HEK293T (cell line): ENCODE data around the gene ZNF835.

Experiments used
- ARNT ChIP-seq: fragments of 450-650 bp; IDR thresholded peaks from 2 replicates; pipeline ENCODE4 v1.6.1; 2017; ENCODE audit warnings: mild to moderate bottlenecking
- BHLHE40 ChIP-seq: fragments of 450-650 bp; IDR thresholded peaks from 2 replicates; pipeline ENCODE4 v1.6.1; 2016; ENCODE audit warnings: mild to moderate bottlenecking, moderate library complexity, borderline replicate concordance
- ELF4 ChIP-seq: fragments of 450-650 bp; IDR thresholded peaks from 2 replicates; pipeline ENCODE4 v1.6.1; 2017; ENCODE audit warnings: antibody characterized with exemption
- FOXA1 ChIP-seq: fragments of 450-650 bp; IDR thresholded peaks from 2 replicates; pipeline ENCODE4 v1.6.1; 2016; ENCODE audit warnings: mild to moderate bottlenecking
- FOXK2 ChIP-seq: fragments of 450-650 bp; IDR thresholded peaks from 2 replicates; pipeline ENCODE4 v1.6.1; 2016; ENCODE audit warnings: mild to moderate bottlenecking
- HDGF ChIP-seq: fragments of 450-650 bp; IDR thresholded peaks from 2 replicates; pipeline ENCODE4 v1.6.1; 2017; ENCODE audit warnings: antibody characterized with exemption, borderline replicate concordance
- NFRKB ChIP-seq: fragments of 450-650 bp; IDR thresholded peaks from 2 replicates; pipeline ENCODE4 v1.6.1; 2016; ENCODE audit warnings: mild to moderate bottlenecking, moderate library complexity
- PKNOX1 ChIP-seq: fragments of 450-650 bp; IDR thresholded peaks from 2 replicates; pipeline ENCODE4 v1.6.1; 2016
- SP1 ChIP-seq: fragments of 450-650 bp; IDR thresholded peaks from 2 replicates; pipeline ENCODE4 v1.6.1; 2017
- SUZ12 ChIP-seq: fragments of 450-650 bp; IDR thresholded peaks from 2 replicates; pipeline ENCODE4 v1.6.1; 2016; ENCODE audit warnings: mild to moderate bottlenecking
- TARDBP ChIP-seq: fragments of 450-650 bp; IDR thresholded peaks from 2 replicates; pipeline ENCODE4 v1.6.1; 2016
- ZNF384 ChIP-seq: fragments of 450-650 bp; IDR thresholded peaks from 2 replicates; pipeline ENCODE4 v1.6.1; 2016

- TF ChIP-seq ELF4: no peak
- no peak for TF ChIP-seq TARDBP
- no peak for TF ChIP-seq FOXK2
- no peak for TF ChIP-seq FOXA1
- TF ChIP-seq BHLHE40: no peak
- TF ChIP-seq PKNOX1: no peak
- TF ChIP-seq SP1: no peak
- no peak for TF ChIP-seq ZNF384
- TF ChIP-seq HDGF: no peak
- TF ChIP-seq SUZ12: no peak
- TF ChIP-seq ARNT: no peak
- no peak for TF ChIP-seq NFRKB
These were observed 38.9 kb upstream of the ZNF835 start for GRCh38 chr19:56710437-56710836.
